Colonic mucosa (tissue), 4 donors: ENCODE data around the gene SCTR. TPM values are rescaled to one million over a fixed set of nuclear protein-coding genes. Genes with fewer than 3 reads are reported as not detected.

Experiments
- DNase-seq: peaks from one replicate; pipeline ENCODE4 v3.0.0-alpha.2; 2020
- H3K27ac ChIP-seq: fragments of 200-600 bp; one replicate; pipeline ENCODE4 v1.8.0; 2021
- H3K27me3 ChIP-seq: fragments of 200-600 bp; one replicate; pipeline ENCODE4 v1.8.0; 2021
- H3K36me3 ChIP-seq: fragments of 200-600 bp; one replicate; pipeline ENCODE4 v1.8.0; 2021
- H3K4me1 ChIP-seq: fragments of 200-600 bp; one replicate; pipeline ENCODE4 v1.8.0; 2021; ENCODE audit warnings: mild to moderate bottlenecking
- H3K4me3 ChIP-seq: fragments of 200-600 bp; one replicate; pipeline ENCODE4 v1.8.0; 2021
- H3K9ac ChIP-seq, 2 donors: one replicate each; pipeline ENCODE4 v1.7.0; 2013; ENCODE audit warnings: control low read depth in 2 of 2, low read depth in 2 of 2, low read length in 2 of 2
- H3K9me3 ChIP-seq: fragments of 200-600 bp; one replicate; pipeline ENCODE4 v1.8.0; 2021
- CTCF ChIP-seq: fragments of 200-600 bp; IDR thresholded peaks from one replicate; pipeline ENCODE4 v1.8.0; 2022; ENCODE audit warnings: antibody characterized with exemption, mild to moderate bottlenecking
- intact Hi-C: fragments of 100-400 bp; cut with DNase I; formaldehyde crosslinking; loops from one replicate; pipeline ENCODE4 v1.14.1; 2022
- total RNA-seq, 2 donors: library from RNA; stranded (reverse); fragmentation: NEBNext Ultra II Directional in 1 of 2; extraction: Animal tissue kit (Norgen Biotek cat#: 25700) in 1 of 2; gene quantifications; one replicate each; pipeline ENCODE4 v1.2.1, GENCODE V29; 2021
- donor health status: healthy.
- donor health status: DM: no; HTN: no; CAD: no.
- donor health status: DM: no; HTN: no; CAD: no.

Gene SCTR
- total RNA-seq, 2 donors from 2014 or later, result 0.25 to 0.27 TPM

- TF ChIP-seq CTCF, result no peak
- Histone ChIP-seq H3K36me3 (no peaks in the 10 kb centered on the region), H3K9me3 (no peaks in the 10 kb centered on the region), H3K4me3 (no peak overlapping the region), H3K27me3 (peaks cover 14% of the 10 kb centered on the region), H3K9ac (no peak overlapping the region), H3K27ac (no peak overlapping the region), H3K4me1 (no peaks in the 10 kb centered on the region)
- intact Hi-C loops, result loop anchor here (5.0 kb wide), 1 partner anchor 138 kb away; no protein-coding TSS in a partner anchor
- no peak for DNase-seq
Measured at GRCh38 chr2:119519057-119519408, 5.2 kb downstream of the SCTR start.

GRCh38 chr2:119518401-119519056 is 5.8 kb downstream of the SCTR start:
- Histone ChIP-seq H3K27me3 (peaks cover 9% of the 10 kb centered on the region), H3K36me3 (no peaks in the 10 kb centered on the region), H3K9ac (no peak overlapping the region), H3K4me3 (no peak overlapping the region), H3K9me3 (no peaks in the 10 kb centered on the region), H3K4me1 (no peaks in the 10 kb centered on the region), H3K27ac (no peak overlapping the region)
- intact Hi-C loops, result loop anchor here (5.0 kb wide), 1 partner anchor 139 kb away; no protein-coding TSS in a partner anchor
- no peak for DNase-seq
- TF ChIP-seq CTCF, result no peak

DNA sequence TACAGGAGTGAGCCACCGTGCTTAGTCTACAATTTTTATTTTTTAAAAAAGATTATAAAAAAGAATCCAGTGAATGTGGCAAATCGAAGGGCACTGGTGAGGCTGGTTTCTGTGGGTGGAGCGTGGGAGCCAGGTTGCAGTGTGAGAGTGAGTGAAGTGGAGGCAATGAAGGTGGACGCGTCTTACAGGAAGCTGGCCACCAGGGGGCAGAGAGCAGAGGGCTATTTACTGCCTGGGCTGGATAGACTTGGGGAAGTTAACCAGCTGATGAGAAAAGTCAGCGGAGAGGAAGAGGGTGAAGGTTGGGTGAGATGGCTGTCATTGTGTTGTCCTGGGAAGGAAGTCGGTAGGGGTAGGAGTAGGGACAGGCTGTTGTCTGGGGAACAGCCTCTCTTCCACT is 6.8 kb downstream of the SCTR start:
- Histone ChIP-seq H3K36me3 (no peaks in the 10 kb centered on the region), H3K4me1 (no peaks in the 10 kb centered on the region), H3K27me3 (peaks cover under 1% of the 10 kb centered on the region), H3K9ac (no peak overlapping the region), H3K27ac (no peak overlapping the region), H3K9me3 (no peaks in the 10 kb centered on the region), H3K4me3 (no peak overlapping the region)
- peak; percentile 64 for TF ChIP-seq CTCF
- peak; percentile 75 for DNase-seq
- intact Hi-C loops, result loop anchor here (5.0 kb wide), 1 partner anchor 140 kb away; no protein-coding TSS in a partner anchor

DNA sequence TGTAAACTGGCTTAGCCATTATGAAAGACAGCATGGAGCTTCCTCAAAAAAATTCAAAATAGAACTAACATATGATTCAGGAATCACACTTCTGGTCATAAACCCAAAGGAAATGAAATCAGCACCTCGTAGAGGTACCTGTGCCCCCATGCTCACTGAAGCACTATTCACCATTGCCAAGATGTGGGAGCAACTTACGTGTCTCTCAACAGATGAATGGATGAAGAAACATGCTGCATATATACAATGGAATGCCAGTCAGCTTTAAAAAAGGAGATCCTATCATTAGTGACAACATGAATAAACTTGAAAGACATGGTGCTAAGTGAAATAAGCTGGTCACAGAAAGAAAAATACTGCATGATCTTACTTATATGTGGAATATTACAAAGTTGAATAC is 8.2 kb downstream of the SCTR start:
- Histone ChIP-seq H3K4me1 (no peaks in the 10 kb centered on the region), H3K9ac (no peak overlapping the region), H3K36me3 (no peaks in the 10 kb centered on the region), H3K27ac (no peak overlapping the region), H3K27me3 (no peaks in the 10 kb centered on the region), H3K9me3 (no peaks in the 10 kb centered on the region), H3K4me3 (no peak overlapping the region)
- no peak for TF ChIP-seq CTCF
- DNase-seq, result no peak
- intact Hi-C loops, result loop anchor here (5.0 kb wide), 1 partner anchor 141 kb away; no protein-coding TSS in a partner anchor

GRCh38 chr2:119513832-119514231 is 10.5 kb downstream of the SCTR start:
- TF ChIP-seq CTCF, result no peak
- no peak overlapping the region for H3K27ac ChIP-seq
- intact Hi-C loops, result no loop called here

More at GRCh38 chr2:119513832-119514231, 10.5 kb downstream of the SCTR start:
- Histone ChIP-seq H3K4me3 (no peak overlapping the region), H3K4me1 (no peaks in the 10 kb centered on the region), H3K27me3 (no peaks in the 10 kb centered on the region), H3K9me3 (no peaks in the 10 kb centered on the region), H3K9ac (no peak overlapping the region), H3K36me3 (no peaks in the 10 kb centered on the region)
- no peak for DNase-seq
